ENCODE measurements around the gene HSD17B2. TPM values are rescaled to one million over a fixed set of nuclear protein-coding genes. Genes with fewer than 3 reads are reported as not detected.

The HSD17B2 gene
- total and polyA plus RNA-seq, 8 donors, result 0.11 to 0.86 (median 0.37) TPM

- peaks cover 0 to 3% of the 10 kb centered on the region in 2 donors for H3K27me3 ChIP-seq
- TF ChIP-seq, protein P1, sequence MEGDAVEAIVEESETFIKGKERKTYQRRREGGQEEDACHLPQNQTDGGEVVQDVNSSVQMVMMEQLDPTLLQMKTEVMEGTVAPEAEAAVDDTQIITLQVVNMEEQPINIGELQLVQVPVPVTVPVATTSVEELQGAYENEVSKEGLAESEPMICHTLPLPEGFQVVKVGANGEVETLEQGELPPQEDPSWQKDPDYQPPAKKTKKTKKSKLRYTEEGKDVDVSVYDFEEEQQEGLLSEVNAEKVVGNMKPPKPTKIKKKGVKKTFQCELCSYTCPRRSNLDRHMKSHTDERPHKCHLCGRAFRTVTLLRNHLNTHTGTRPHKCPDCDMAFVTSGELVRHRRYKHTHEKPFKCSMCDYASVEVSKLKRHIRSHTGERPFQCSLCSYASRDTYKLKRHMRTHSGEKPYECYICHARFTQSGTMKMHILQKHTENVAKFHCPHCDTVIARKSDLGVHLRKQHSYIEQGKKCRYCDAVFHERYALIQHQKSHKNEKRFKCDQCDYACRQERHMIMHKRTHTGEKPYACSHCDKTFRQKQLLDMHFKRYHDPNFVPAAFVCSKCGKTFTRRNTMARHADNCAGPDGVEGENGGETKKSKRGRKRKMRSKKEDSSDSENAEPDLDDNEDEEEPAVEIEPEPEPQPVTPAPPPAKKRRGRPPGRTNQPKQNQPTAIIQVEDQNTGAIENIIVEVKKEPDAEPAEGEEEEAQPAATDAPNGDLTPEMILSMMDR (IDR thresholded peaks at IDR 0.05), result no peak
- DNase-seq (no peak), ATAC-seq (no peak)
- H3K4me1 ChIP-seq, result no peaks in the 10 kb centered on the region
- H3K4me3 ChIP-seq, result no peak overlapping the region
- no peaks in the 10 kb centered on the region for H3K36me3 ChIP-seq
- no peak overlapping the region for H3K27ac ChIP-seq
- no peaks in the 10 kb centered on the region for H3K9me3 ChIP-seq
- intact Hi-C loops (cut with DNase I), result no loop called here
Measured at GRCh38 chr16:82024883-82025282, 10.2 kb upstream of the HSD17B2 start.

DNA sequence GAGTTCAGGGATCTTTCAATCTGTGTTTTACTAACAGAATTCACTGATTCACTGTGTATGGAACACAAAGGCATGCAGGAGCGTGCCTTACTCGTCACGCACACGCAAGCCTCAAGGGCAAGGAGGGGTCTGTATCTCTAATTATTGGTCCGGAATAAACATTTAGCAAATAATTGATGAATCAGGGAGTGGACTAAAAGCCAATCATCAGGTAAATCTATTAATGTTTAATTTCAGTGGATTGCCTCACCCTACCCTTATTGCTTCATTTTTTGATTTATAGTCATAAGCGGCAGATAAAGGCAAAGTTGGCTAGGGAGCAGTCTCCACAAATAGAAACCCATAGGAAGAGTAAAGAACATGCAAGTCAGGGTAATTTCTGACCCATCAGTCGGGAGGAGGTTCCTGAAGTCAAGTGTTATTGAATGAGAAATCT lies 7.4 kb upstream of the HSD17B2 start:
- Histone ChIP-seq H3K9me3 (no peaks in the 10 kb centered on the region), H3K4me3 (no peak overlapping the region), H3K27ac (no peak overlapping the region), H3K27me3 (no peaks in the 10 kb centered on the region), H3K4me1 (no peaks in the 10 kb centered on the region), H3K36me3 (no peaks in the 10 kb centered on the region)
- ATAC-seq (no peak), DNase-seq (no peak)
- intact Hi-C loops (cut with DNase I), result no loop called here
- TF ChIP-seq, protein P1 (IDR thresholded peaks at IDR 0.05), result no peak

GRCh38 chr16:82031116-82032084 lies 3.7 kb upstream of the HSD17B2 start:
- Histone ChIP-seq H3K4me3 (no peak overlapping the region), H3K36me3 (no peaks in the 10 kb centered on the region), H3K27ac (no peak overlapping the region), H3K4me1 (no peaks in the 10 kb centered on the region), H3K27me3 (no peaks in the 10 kb centered on the region), H3K9me3 (no peaks in the 10 kb centered on the region)
- TF ChIP-seq, protein P1 (IDR thresholded peaks at IDR 0.05), result peak; percentile 25 to 41
- intact Hi-C loops (cut with DNase I), result loop anchor here in 1 of 2 donors (5.0 kb wide), 1 partner anchor 201 kb away; no protein-coding TSS in a partner anchor
- peak in 1 of 4 donors; percentile 65 for DNase-seq
- peak; percentile 70 for ATAC-seq

GRCh38 chr16:82033006-82033405 lies 2.0 kb upstream of the HSD17B2 start:
- DNase-seq, result no peak
- peak; percentile 29 for ATAC-seq
- Histone ChIP-seq H3K4me3 (no peak overlapping the region), H3K27ac (no peak overlapping the region), H3K27me3 (no peaks in the 10 kb centered on the region), H3K9me3 (no peaks in the 10 kb centered on the region), H3K4me1 (no peaks in the 10 kb centered on the region), H3K36me3 (no peaks in the 10 kb centered on the region)
- intact Hi-C loops (cut with DNase I), result loop anchor here in 1 of 2 donors (5.0 kb wide), 1 partner anchor 199 kb away; no protein-coding TSS in a partner anchor
- TF ChIP-seq, protein P1 (IDR thresholded peaks at IDR 0.05), result no peak

DNA sequence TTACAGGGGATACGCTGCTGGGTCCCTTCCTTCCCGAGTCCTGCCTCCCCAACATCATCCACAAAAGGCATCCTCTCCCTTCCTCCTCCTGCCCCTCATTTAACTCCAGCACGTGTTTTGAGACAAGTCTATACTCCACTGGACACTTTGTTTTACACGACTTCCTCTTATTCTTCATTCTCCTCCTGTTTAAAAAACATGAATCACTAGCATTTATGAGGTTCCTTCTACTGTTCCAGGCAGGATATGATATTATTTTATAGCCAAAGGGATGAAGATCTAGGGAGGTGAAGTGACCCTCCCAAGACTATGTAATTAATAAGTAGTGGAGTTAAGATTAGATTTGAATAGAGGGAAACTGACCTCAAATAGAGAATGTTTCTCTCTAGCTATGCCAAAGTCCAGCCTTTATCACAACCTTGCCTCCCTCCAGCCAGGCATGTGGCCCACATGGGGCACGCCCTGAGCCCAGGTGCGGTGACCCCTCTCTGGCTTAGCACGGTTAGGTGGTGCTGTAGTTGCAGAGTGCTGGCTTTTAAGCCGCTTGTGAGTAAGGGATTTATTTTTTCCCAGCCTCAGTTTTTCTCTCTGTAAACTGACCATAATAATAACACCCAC lies 1.3 kb upstream of the HSD17B2 start:
- H3K27ac ChIP-seq, result no peak overlapping the region
- H3K27me3 ChIP-seq, result no peaks in the 10 kb centered on the region
- H3K9me3 ChIP-seq, result no peaks in the 10 kb centered on the region
- no peaks in the 10 kb centered on the region for H3K4me1 ChIP-seq
- intact Hi-C loops (cut with DNase I), result loop anchor here in 1 of 2 donors (5.0 kb wide), 1 partner anchor 199 kb away; no protein-coding TSS in a partner anchor
- no peaks in the 10 kb centered on the region for H3K36me3 ChIP-seq
- DNase-seq (no peak), ATAC-seq (no peak)
- TF ChIP-seq, protein P1 (IDR thresholded peaks at IDR 0.05), result no peak
- H3K4me3 ChIP-seq, result no peak overlapping the region

Data from left lung (tissue), 10 donors.